Renal pelvis (tissue), 4 donors: ENCODE results near the gene RPS6KA2. TPM values are rescaled to one million over a fixed set of nuclear protein-coding genes. Genes with fewer than 3 reads are reported as not detected.
"Not testable (repeated sequence)": the region's sequence is repeated elsewhere in the genome, so short reads cannot be mapped to it uniquely, and the experiment has no call there.

ENCODE experiments used
- DNase-seq: peaks from one replicate; pipeline ENCODE4 v3.0.0-alpha.2; 2013
- polyA plus RNA-seq, 3 donors: library from polyadenylated mRNA; unstranded; fragments of 120-200 nt; gene quantifications; one replicate each; pipeline ENCODE4 v1.2.1, GENCODE V29; 2013; ENCODE audit not compliant: insufficient read length in 3 of 3

The RPS6KA2 gene
- polyA plus RNA-seq, 3 donors = 27.8 to 29.6 (median 29.1) TPM

- DNase-seq = no peak
These were observed 70.2 kb downstream of the RPS6KA2 start for GRCh38 chr6:166556863-166557322.

GRCh38 chr6:166556336-166556735 is 70.7 kb downstream of the RPS6KA2 start:
- DNase-seq = no peak

- DNase-seq = no peak
These were observed 72.0 kb downstream of the RPS6KA2 start for GRCh38 chr6:166555086-166555485.

- no peak for DNase-seq
These were observed 72.7 kb downstream of the RPS6KA2 start for GRCh38 chr6:166554316-166554715.

- no peak for DNase-seq
These were observed 73.3 kb downstream of the RPS6KA2 start for GRCh38 chr6:166553563-166554271.

GRCh38 chr6:166552600-166552999 is 74.5 kb downstream of the RPS6KA2 start:
- DNase-seq = no peak

- DNase-seq = no peak
These were observed 75.1 kb downstream of the RPS6KA2 start for GRCh38 chr6:166551754-166552495.

- no peak for DNase-seq
These were observed 80.4 kb downstream of the RPS6KA2 start for GRCh38 chr6:166546653-166547052.

- DNase-seq = no peak
These were observed 81.7 kb downstream of the RPS6KA2 start for GRCh38 chr6:166545156-166546034.

- DNase-seq = no peak
These were observed 82.8 kb downstream of the RPS6KA2 start for GRCh38 chr6:166544296-166544605.

GRCh38 chr6:166543603-166544295 is 83.3 kb downstream of the RPS6KA2 start:
- DNase-seq = no peak

- DNase-seq = no peak
These were observed 84.5 kb downstream of the RPS6KA2 start for GRCh38 chr6:166542580-166542912.

GRCh38 chr6:166541876-166542579 is 85.0 kb downstream of the RPS6KA2 start:
- DNase-seq = no peak

GRCh38 chr6:166541366-166541765 is 85.7 kb downstream of the RPS6KA2 start:
- DNase-seq = no peak

GRCh38 chr6:166540631-166541331 is 86.3 kb downstream of the RPS6KA2 start:
- DNase-seq = no peak

GRCh38 chr6:166539543-166539942 is 87.5 kb downstream of the RPS6KA2 start:
- no peak for DNase-seq

GRCh38 chr6:166539011-166539385 is 88.1 kb downstream of the RPS6KA2 start:
- not testable (repeated sequence) for DNase-seq

- no peak for DNase-seq
These were observed 88.6 kb downstream of the RPS6KA2 start for GRCh38 chr6:166538297-166539010.

GRCh38 chr6:166534658-166535406 is 92.2 kb downstream of the RPS6KA2 start:
- DNase-seq = no peak
